ENCODE data around the gene ABCF2.

The ABCF2 gene

GRCh38 chr7:151229249-151229648, 2.2 kb upstream of the ABCF2 start:
- Histone ChIP-seq H3F3A (ENCODE audit: insufficient read depth, low read length) (no peaks in the 10 kb centered on the region), H4K20me1 (ENCODE audit: insufficient read depth, low read length) (no peaks in the 10 kb centered on the region), H3K36me3 (ENCODE audit: insufficient read depth, low read length) (peaks cover 26% of the 10 kb centered on the region), H3K9me2 (ENCODE audit: low read depth, low read length) (no peaks in the 10 kb centered on the region), H3K4me1 (ENCODE audit: insufficient read depth, low read length, severe bottlenecking) (peaks cover 43% of the 10 kb centered on the region), H3K79me2 (ENCODE audit: insufficient read depth, low read length) (peaks cover 24% of the 10 kb centered on the region), H3K4me3 (ENCODE audit: low read depth, low read length, poor library complexity, severe bottlenecking) (no peak overlapping the region), H3K27me3 (ENCODE audit: insufficient read depth, low read length) (no peaks in the 10 kb centered on the region), H2AFZ (ENCODE audit: low read length) (no peak overlapping the region), H3K27ac (ENCODE audit: low read depth, low read length, poor library complexity, severe bottlenecking) (no peak overlapping the region), H3K9ac (ENCODE audit: low read length) (no peak overlapping the region), H3K9me3 (ENCODE audit: low read length) (no peaks in the 10 kb centered on the region), H3K4me2 (ENCODE audit: low read length) (no peak overlapping the region)
- no peak for TF ChIP-seq EZH2 (IDR thresholded peaks at IDR 0.05; ENCODE audit: borderline replicate concordance, low read length)

DNA sequence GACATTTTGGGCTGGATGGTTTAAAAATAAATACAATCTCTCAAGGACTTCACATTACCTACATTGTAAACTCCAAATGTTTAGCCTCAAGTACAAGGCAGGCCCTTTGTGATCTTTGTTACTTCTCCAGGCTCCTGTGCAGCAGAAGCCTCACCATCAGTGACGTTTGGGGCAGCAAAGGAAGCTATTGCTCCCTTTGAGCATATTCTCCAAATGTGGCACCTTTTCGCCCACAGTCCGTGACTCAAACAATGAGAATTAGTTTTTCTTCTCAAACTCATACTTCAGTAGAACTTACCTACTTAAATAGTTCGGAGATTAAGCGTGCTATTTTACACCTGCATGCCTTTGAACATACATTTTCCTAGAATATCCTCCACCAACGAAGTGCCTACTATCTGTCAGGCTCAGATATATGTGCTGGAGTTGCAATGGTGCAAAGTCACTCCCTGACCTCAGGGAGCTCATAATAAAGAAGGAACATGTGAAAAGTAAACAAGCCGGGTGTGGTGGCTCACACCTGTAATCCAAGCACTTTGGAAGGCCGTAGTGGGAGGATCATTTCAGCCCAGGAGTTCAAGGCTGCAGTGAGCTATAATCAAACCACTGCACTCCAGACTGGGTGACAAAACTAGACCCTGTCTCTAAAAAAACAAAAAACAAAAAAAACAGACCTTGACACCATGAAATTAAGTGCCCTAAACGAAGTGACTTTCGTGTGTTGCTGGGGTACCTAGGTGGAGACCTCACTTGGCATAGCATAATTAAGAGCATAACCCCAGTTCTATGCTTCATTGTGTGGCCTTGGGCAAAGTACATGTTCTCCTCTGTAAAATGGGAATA, 1.2 kb upstream of the ABCF2 start:
- Histone ChIP-seq H3K79me2 (ENCODE audit: insufficient read depth, low read length) (peaks cover 18% of the 10 kb centered on the region), H3K4me3 (ENCODE audit: low read depth, low read length, poor library complexity, severe bottlenecking) (peak overlapping the region; percentile 73), H3K4me1 (ENCODE audit: insufficient read depth, low read length, severe bottlenecking) (peaks cover 35% of the 10 kb centered on the region), H4K20me1 (ENCODE audit: insufficient read depth, low read length) (no peaks in the 10 kb centered on the region), H3K27ac (ENCODE audit: low read depth, low read length, poor library complexity, severe bottlenecking) (no peak overlapping the region), H3K4me2 (ENCODE audit: low read length) (peak overlapping the region; percentile 73), H3K27me3 (ENCODE audit: insufficient read depth, low read length) (no peaks in the 10 kb centered on the region), H2AFZ (ENCODE audit: low read length) (no peak overlapping the region), H3K9me2 (ENCODE audit: low read depth, low read length) (no peaks in the 10 kb centered on the region), H3K36me3 (ENCODE audit: insufficient read depth, low read length) (peaks cover 31% of the 10 kb centered on the region), H3K9ac (ENCODE audit: low read length) (peak overlapping the region; percentile 75), H3K9me3 (ENCODE audit: low read length) (no peaks in the 10 kb centered on the region), H3F3A (ENCODE audit: insufficient read depth, low read length) (no peaks in the 10 kb centered on the region)
- TF ChIP-seq, protein P1, sequence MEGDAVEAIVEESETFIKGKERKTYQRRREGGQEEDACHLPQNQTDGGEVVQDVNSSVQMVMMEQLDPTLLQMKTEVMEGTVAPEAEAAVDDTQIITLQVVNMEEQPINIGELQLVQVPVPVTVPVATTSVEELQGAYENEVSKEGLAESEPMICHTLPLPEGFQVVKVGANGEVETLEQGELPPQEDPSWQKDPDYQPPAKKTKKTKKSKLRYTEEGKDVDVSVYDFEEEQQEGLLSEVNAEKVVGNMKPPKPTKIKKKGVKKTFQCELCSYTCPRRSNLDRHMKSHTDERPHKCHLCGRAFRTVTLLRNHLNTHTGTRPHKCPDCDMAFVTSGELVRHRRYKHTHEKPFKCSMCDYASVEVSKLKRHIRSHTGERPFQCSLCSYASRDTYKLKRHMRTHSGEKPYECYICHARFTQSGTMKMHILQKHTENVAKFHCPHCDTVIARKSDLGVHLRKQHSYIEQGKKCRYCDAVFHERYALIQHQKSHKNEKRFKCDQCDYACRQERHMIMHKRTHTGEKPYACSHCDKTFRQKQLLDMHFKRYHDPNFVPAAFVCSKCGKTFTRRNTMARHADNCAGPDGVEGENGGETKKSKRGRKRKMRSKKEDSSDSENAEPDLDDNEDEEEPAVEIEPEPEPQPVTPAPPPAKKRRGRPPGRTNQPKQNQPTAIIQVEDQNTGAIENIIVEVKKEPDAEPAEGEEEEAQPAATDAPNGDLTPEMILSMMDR (IDR thresholded peaks at IDR 0.05; ENCODE audit: low read length) = no peak
- TF ChIP-seq EZH2 (IDR thresholded peaks at IDR 0.05; ENCODE audit: borderline replicate concordance, low read length) = no peak

GRCh38 chr7:151226560-151226874, 488 bp downstream of the ABCF2 start:
- peaks cover 12% of the 10 kb centered on the region for H3K79me2 ChIP-seq (ENCODE audit: insufficient read depth, low read length)
- peak overlapping the region; percentile 77 for H3K9ac ChIP-seq (ENCODE audit: low read length)
- no peaks in the 10 kb centered on the region for H3K9me2 ChIP-seq (ENCODE audit: low read depth, low read length)
- peaks cover 43% of the 10 kb centered on the region for H3K36me3 ChIP-seq (ENCODE audit: insufficient read depth, low read length)
- peak overlapping the region; percentile 87 for H3K4me2 ChIP-seq (ENCODE audit: low read length)
- H3K4me3 ChIP-seq (ENCODE audit: low read depth, low read length, poor library complexity, severe bottlenecking) = peak overlapping the region; percentile 73
- no peaks in the 10 kb centered on the region for H3F3A ChIP-seq (ENCODE audit: insufficient read depth, low read length)
- H3K27me3 ChIP-seq (ENCODE audit: insufficient read depth, low read length) = no peaks in the 10 kb centered on the region
- no peaks in the 10 kb centered on the region for H4K20me1 ChIP-seq (ENCODE audit: insufficient read depth, low read length)
- no peak overlapping the region for H2AFZ ChIP-seq (ENCODE audit: low read length)
- H3K4me1 ChIP-seq (ENCODE audit: insufficient read depth, low read length, severe bottlenecking) = peaks cover 26% of the 10 kb centered on the region
- H3K9me3 ChIP-seq (ENCODE audit: low read length) = no peaks in the 10 kb centered on the region
- TF ChIP-seq, protein P1 (IDR thresholded peaks at IDR 0.05; ENCODE audit: low read length) = no peak
- no peak for TF ChIP-seq EZH2 (IDR thresholded peaks at IDR 0.05; ENCODE audit: borderline replicate concordance, low read length)
- H3K27ac ChIP-seq (ENCODE audit: low read depth, low read length, poor library complexity, severe bottlenecking) = no peak overlapping the region
